ENCODE measurements around the gene ITGA3. TPM values are rescaled to one million over a fixed set of nuclear protein-coding genes. Genes with fewer than 3 reads are reported as not detected.

Gene ITGA3
- total RNA-seq, 1 experiment from 2014 or later, result 392 TPM

- no peak for ATAC-seq
- TF ChIP-seq CTCF (IDR thresholded peaks at IDR 0.05 in 2 of 3, conservative IDR thresholded peaks at IDR 0.05 in 1 of 3; ENCODE audit: borderline replicate concordance in 1 of 3, insufficient read depth in 1 of 3, low read depth in 2 of 3, low read length in 2 of 3), result no peak
- TF ChIP-seq ZNF274 (IDR thresholded peaks at IDR 0.05; ENCODE audit: low read depth, low read length), result no peak
- TF ChIP-seq SP1 (IDR thresholded peaks at IDR 0.05; ENCODE audit: low read depth), result no peak
- no peak for TF ChIP-seq REST (IDR thresholded peaks at IDR 0.05; ENCODE audit: low read depth)
- TF ChIP-seq CEBPB (IDR thresholded peaks at IDR 0.05; ENCODE audit: low read depth), result no peak
- peak; percentile 51 for TF ChIP-seq POLR2AphosphoS5 (IDR thresholded peaks at IDR 0.05; ENCODE audit: low read depth, low read length)
- TF ChIP-seq CBX3 (IDR thresholded peaks at IDR 0.05; ENCODE audit: low read depth), result no peak
- H3K9me3 ChIP-seq (ENCODE audit: control insufficient read depth in 1 of 2, insufficient read depth in 1 of 2, low read depth in 1 of 2, low read length in 2 of 2), result no peaks in the 10 kb centered on the region
- no peak for DNase-seq (ENCODE audit: low read depth, low spot score)
- H3K9ac ChIP-seq (ENCODE audit: low read length), result peak overlapping the region; percentile 82
- no peaks in the 10 kb centered on the region for H3K9me2 ChIP-seq (ENCODE audit: insufficient read depth)
- CTCF ChIA-PET, result interaction anchor here (1.1 to 2.5 kb wide), 6 partner anchors 11 to 42 kb away, joined by 3 to 7 read pairs (median 4); partner anchors contain the start of gene PDK2
- peak overlapping the region; percentile 87 for H3K4me2 ChIP-seq (ENCODE audit: low read length)
- peaks cover 23% of the 10 kb centered on the region for H3K79me2 ChIP-seq (ENCODE audit: insufficient read depth, low read length)
- H3K36me3 ChIP-seq (ENCODE audit: control insufficient read depth in 1 of 2, insufficient read depth in 2 of 2, low read length in 2 of 2), result peaks cover 0 to 7% of the 10 kb centered on the region in 2 experiments; a peak in 1 of 4 replicates
- H2AFZ ChIP-seq (ENCODE audit: low read depth, low read length, poor library complexity, severe bottlenecking), result no peak overlapping the region
- peak overlapping the region in 1 of 2 experiments; percentile 3; a peak in 1 of 4 replicates for H3K4me3 ChIP-seq (replicated peaks in 1 of 2; ENCODE audit: low read depth in 1 of 2, low read length in 2 of 2)
- peaks cover 76 to 86% of the 10 kb centered on the region in 2 experiments for H3K4me1 ChIP-seq (ENCODE audit: control insufficient read depth in 1 of 2, insufficient read depth in 2 of 2, low read length in 2 of 2)
- H3K27ac ChIP-seq (ENCODE audit: low read depth, low read length), result peak overlapping the region; percentile 93
- RAD21 ChIA-PET (ENCODE audit: low non-redundant PET in 1 of 2, low total read pairs in 2 of 2, uncharacterized antibody in 2 of 2, unreplicated experiment in 2 of 2), result no interaction called here
- H4K20me1 ChIP-seq (ENCODE audit: insufficient read depth), result no peaks in the 10 kb centered on the region
- no peaks in the 10 kb centered on the region for H3K27me3 ChIP-seq (ENCODE audit: insufficient read depth, low read length)
- POLR2A ChIA-PET, result interaction anchor here (1.2 to 6.8 kb wide), 6 partner anchors 8 to 23 kb away, joined by 3 to 99 read pairs (median 12); no protein-coding TSS in a partner anchor
- intact Hi-C loops (cut with micrococcal nuclease), result no loop called here
- BruUV-seq (replicated peaks), result no TSS peak
Observed at GRCh38 chr17:50052822-50053653, 2.9 kb upstream of the ITGA3 start.
